Measurements from ENCODE around the gene GZMB. TPM values are rescaled to one million over a fixed set of nuclear protein-coding genes. Genes with fewer than 3 reads are reported as not detected.

The GZMB gene
- total RNA-seq, 1 experiment from 2014 or later = not detected

DNA sequence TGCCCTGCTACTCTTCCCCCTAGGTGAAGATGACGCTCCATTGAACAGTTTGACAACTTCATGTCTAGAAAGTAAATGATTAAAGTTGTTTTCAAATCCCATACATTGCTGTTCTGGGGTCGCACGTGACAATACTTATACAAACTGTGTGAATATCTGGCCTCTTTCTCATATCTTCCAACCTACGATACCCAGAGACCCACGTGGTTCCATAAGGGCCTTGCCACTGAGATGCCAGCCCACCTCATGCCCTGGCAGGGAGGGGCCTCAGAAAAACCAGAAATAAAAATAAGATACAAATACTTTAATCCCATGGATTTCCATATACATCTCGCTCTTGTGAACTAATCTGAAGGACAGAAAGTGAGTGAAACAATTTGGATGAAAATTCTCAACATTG lies 4.5 kb downstream of the GZMB start:
- Histone ChIP-seq H3K4me2 (ENCODE audit: low read depth, low read length, poor library complexity, severe bottlenecking) (no peak overlapping the region), H3K79me2 (ENCODE audit: low read length) (no peaks in the 10 kb centered on the region), H3K4me3 (ENCODE audit: low read length) (no peak overlapping the region), H3K9me2 (replicated peaks; ENCODE audit: insufficient read depth, low read length) (no peaks in the 10 kb centered on the region), H3K4me1 (ENCODE audit: low read length) (no peaks in the 10 kb centered on the region), H3K36me3 (ENCODE audit: insufficient read depth, low read length) (no peaks in the 10 kb centered on the region), H2AFZ (ENCODE audit: low read length) (no peak overlapping the region), H3K27ac (ENCODE audit: low read length) (no peak overlapping the region), H3K9me3 (ENCODE audit: low read length) (no peaks in the 10 kb centered on the region), H4K20me1 (ENCODE audit: insufficient read depth, low read depth, low read length) (no peaks in the 10 kb centered on the region), H3K27me3 (ENCODE audit: low read length) (no peaks in the 10 kb centered on the region), H3K9ac (ENCODE audit: low read length) (no peak overlapping the region)
- no peak for DNase-seq

- no peak overlapping the region for H3K4me3 ChIP-seq (ENCODE audit: low read length)
- H3K27me3 ChIP-seq (ENCODE audit: low read length) = no peaks in the 10 kb centered on the region
- no peaks in the 10 kb centered on the region for H4K20me1 ChIP-seq (ENCODE audit: insufficient read depth, low read depth, low read length)
- H3K4me2 ChIP-seq (ENCODE audit: low read depth, low read length, poor library complexity, severe bottlenecking) = no peak overlapping the region
- no peak overlapping the region for H3K9ac ChIP-seq (ENCODE audit: low read length)
- no peaks in the 10 kb centered on the region for H3K9me3 ChIP-seq (ENCODE audit: low read length)
- no peaks in the 10 kb centered on the region for H3K4me1 ChIP-seq (ENCODE audit: low read length)
- no peaks in the 10 kb centered on the region for H3K79me2 ChIP-seq (ENCODE audit: low read length)
- no peak for DNase-seq
- no peak overlapping the region for H2AFZ ChIP-seq (ENCODE audit: low read length)
- H3K27ac ChIP-seq (ENCODE audit: low read length) = no peak overlapping the region
- no peaks in the 10 kb centered on the region for H3K9me2 ChIP-seq (replicated peaks; ENCODE audit: insufficient read depth, low read length)
- H3K36me3 ChIP-seq (ENCODE audit: insufficient read depth, low read length) = no peaks in the 10 kb centered on the region
Observed at GRCh38 chr14:24613747-24614146, 20.2 kb downstream of the GZMB start.

DNA sequence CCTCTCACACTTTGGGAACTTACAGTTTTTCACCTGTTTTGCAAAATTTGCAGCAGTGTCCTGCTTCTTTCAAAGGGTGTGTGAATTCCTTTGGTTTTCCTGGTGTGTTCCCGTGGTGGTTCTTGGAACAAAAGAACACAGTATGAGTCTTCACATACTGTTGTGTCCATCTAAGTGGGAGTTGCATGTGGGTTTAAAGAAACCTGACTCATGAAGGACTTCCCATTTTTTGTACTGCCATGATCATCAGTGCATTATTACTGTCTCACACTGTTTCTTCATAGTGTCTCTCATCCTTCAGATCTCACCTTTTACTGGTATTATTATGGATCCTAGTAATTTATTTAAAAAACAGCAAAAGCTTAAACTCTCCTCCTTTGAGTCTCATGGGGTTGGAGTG lies 20.7 kb downstream of the GZMB start:
- Histone ChIP-seq H3K9me2 (replicated peaks; ENCODE audit: insufficient read depth, low read length) (no peaks in the 10 kb centered on the region), H3K27me3 (ENCODE audit: low read length) (no peaks in the 10 kb centered on the region), H3K27ac (ENCODE audit: low read length) (no peak overlapping the region), H3K4me2 (ENCODE audit: low read depth, low read length, poor library complexity, severe bottlenecking) (no peak overlapping the region), H3K36me3 (ENCODE audit: insufficient read depth, low read length) (no peaks in the 10 kb centered on the region), H4K20me1 (ENCODE audit: insufficient read depth, low read depth, low read length) (no peaks in the 10 kb centered on the region), H2AFZ (ENCODE audit: low read length) (no peak overlapping the region), H3K9ac (ENCODE audit: low read length) (no peak overlapping the region), H3K9me3 (ENCODE audit: low read length) (no peaks in the 10 kb centered on the region), H3K4me1 (ENCODE audit: low read length) (no peaks in the 10 kb centered on the region), H3K79me2 (ENCODE audit: low read length) (no peaks in the 10 kb centered on the region), H3K4me3 (ENCODE audit: low read length) (no peak overlapping the region)
- DNase-seq = no peak

GRCh38 chr14:24612196-24612595 lies 21.8 kb downstream of the GZMB start:
- Histone ChIP-seq H3K4me1 (ENCODE audit: low read length) (no peaks in the 10 kb centered on the region), H2AFZ (ENCODE audit: low read length) (no peak overlapping the region), H3K27ac (ENCODE audit: low read length) (no peak overlapping the region), H3K79me2 (ENCODE audit: low read length) (no peaks in the 10 kb centered on the region), H3K9me2 (replicated peaks; ENCODE audit: insufficient read depth, low read length) (no peaks in the 10 kb centered on the region), H3K9me3 (ENCODE audit: low read length) (no peaks in the 10 kb centered on the region), H3K36me3 (ENCODE audit: insufficient read depth, low read length) (no peaks in the 10 kb centered on the region), H3K9ac (ENCODE audit: low read length) (no peak overlapping the region), H3K4me2 (ENCODE audit: low read depth, low read length, poor library complexity, severe bottlenecking) (no peak overlapping the region), H3K27me3 (ENCODE audit: low read length) (no peaks in the 10 kb centered on the region), H4K20me1 (ENCODE audit: insufficient read depth, low read depth, low read length) (no peaks in the 10 kb centered on the region), H3K4me3 (ENCODE audit: low read length) (no peak overlapping the region)
- DNase-seq = no peak

DNA sequence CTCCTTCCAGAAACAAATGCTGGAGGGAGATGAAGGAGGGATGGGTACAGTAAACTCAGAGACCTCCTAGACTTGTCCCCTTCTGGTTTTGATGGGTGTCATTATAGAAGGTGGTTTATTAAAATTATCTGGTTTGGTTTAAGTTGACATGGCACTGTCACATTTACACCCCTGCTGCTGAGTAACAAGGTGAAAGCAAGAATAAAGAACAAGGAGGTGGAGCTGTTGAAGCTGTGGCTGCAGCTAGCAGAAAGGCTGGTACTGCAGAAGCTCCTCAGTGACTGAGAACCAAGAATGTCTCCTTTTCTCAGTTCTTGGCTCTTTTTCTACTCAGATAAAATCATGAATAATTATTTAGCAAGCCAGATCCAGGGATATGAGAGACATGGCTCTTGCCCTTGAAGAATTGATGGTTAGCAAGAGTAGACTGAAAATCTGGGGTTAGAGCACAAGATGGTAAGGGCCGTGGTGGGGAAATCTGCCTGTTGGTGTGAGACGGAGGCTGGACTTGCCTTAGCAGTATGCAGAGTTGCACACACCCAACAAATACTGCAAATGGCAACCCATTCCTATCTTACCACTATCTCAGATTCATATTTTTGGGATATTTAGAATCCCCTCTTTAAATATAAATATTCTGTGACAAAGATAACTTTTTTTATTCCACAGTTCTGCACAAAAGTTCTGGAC lies 24.2 kb downstream of the GZMB start, which contains the start of gene GZMH:
Gene GZMH, minus strand, starts transcription at position 31 of the 690 bp plus-strand sequence. CDS start 72 bp downstream, outside the sequence.
- Histone ChIP-seq H3K9ac (ENCODE audit: low read length) (no peak within 1 kb of the TSS), H3K4me2 (ENCODE audit: low read depth, low read length, poor library complexity, severe bottlenecking) (no peak within 1 kb of the TSS), H3K4me1 (ENCODE audit: low read length) (no peaks in the 10 kb centered on the region), H3K27ac (ENCODE audit: low read length) (no peak within 1 kb of the TSS), H3K79me2 (ENCODE audit: low read length) (no peaks in the 10 kb centered on the region), H3K36me3 (ENCODE audit: insufficient read depth, low read length) (no peaks in the 10 kb centered on the region), H2AFZ (ENCODE audit: low read length) (no peak within 1 kb of the TSS), H4K20me1 (ENCODE audit: insufficient read depth, low read depth, low read length) (no peaks in the 10 kb centered on the region), H3K27me3 (ENCODE audit: low read length) (no peaks in the 10 kb centered on the region), H3K9me3 (ENCODE audit: low read length) (no peaks in the 10 kb centered on the region), H3K4me3 (ENCODE audit: low read length) (no peak within 1 kb of the TSS), H3K9me2 (replicated peaks; ENCODE audit: insufficient read depth, low read length) (no peaks in the 10 kb centered on the region)
- no peak for DNase-seq

GRCh38 chr14:24607635-24608514 lies 26.1 kb downstream of the GZMB start:
- H3K4me3 ChIP-seq (ENCODE audit: low read length) = no peak overlapping the region

DNA sequence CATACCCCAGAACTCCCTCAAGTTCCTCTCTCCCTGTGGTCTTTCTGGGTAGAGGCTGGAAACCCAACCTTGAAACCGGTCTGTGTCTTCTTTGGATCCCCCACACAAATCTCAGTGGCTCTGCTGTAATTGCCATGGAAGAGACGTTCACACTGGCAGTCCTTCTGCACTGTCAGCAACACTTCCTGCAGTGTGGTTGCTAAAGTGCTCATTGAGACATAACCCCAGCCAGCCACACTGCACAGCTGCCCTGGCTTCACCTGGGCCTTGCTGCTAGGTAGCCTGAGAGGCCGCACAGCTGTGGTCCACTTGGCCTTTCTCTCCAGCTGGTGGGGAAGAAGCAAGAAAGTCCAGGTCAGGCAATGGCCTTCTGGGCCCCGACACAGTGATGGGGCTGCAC lies 26.9 kb downstream of the GZMB start:
- Histone ChIP-seq H3K27me3 (ENCODE audit: low read length) (no peaks in the 10 kb centered on the region), H2AFZ (ENCODE audit: low read length) (no peak overlapping the region), H3K4me1 (ENCODE audit: low read length) (no peaks in the 10 kb centered on the region), H3K9me2 (replicated peaks; ENCODE audit: insufficient read depth, low read length) (no peaks in the 10 kb centered on the region), H4K20me1 (ENCODE audit: insufficient read depth, low read depth, low read length) (no peaks in the 10 kb centered on the region), H3K4me3 (ENCODE audit: low read length) (no peak overlapping the region), H3K4me2 (ENCODE audit: low read depth, low read length, poor library complexity, severe bottlenecking) (no peak overlapping the region), H3K9me3 (ENCODE audit: low read length) (no peaks in the 10 kb centered on the region), H3K9ac (ENCODE audit: low read length) (no peak overlapping the region), H3K36me3 (ENCODE audit: insufficient read depth, low read length) (no peaks in the 10 kb centered on the region), H3K27ac (ENCODE audit: low read length) (no peak overlapping the region), H3K79me2 (ENCODE audit: low read length) (no peaks in the 10 kb centered on the region)
- DNase-seq = no peak

More at GRCh38 chr14:24607635-24608514, 26.1 kb downstream of the GZMB start:
- H3K9me3 ChIP-seq (ENCODE audit: low read length) = no peaks in the 10 kb centered on the region
- DNase-seq = no peak
- H3K9me2 ChIP-seq (replicated peaks; ENCODE audit: insufficient read depth, low read length) = no peaks in the 10 kb centered on the region
- H3K9ac ChIP-seq (ENCODE audit: low read length) = no peak overlapping the region
- no peak overlapping the region for H2AFZ ChIP-seq (ENCODE audit: low read length)
- no peaks in the 10 kb centered on the region for H3K4me1 ChIP-seq (ENCODE audit: low read length)
- H3K79me2 ChIP-seq (ENCODE audit: low read length) = no peaks in the 10 kb centered on the region
- no peak overlapping the region for H3K4me2 ChIP-seq (ENCODE audit: low read depth, low read length, poor library complexity, severe bottlenecking)
- H3K27ac ChIP-seq (ENCODE audit: low read length) = no peak overlapping the region
- no peaks in the 10 kb centered on the region for H3K27me3 ChIP-seq (ENCODE audit: low read length)
- H3K36me3 ChIP-seq (ENCODE audit: insufficient read depth, low read length) = no peaks in the 10 kb centered on the region
- H4K20me1 ChIP-seq (ENCODE audit: insufficient read depth, low read depth, low read length) = no peaks in the 10 kb centered on the region

- H3K27me3 ChIP-seq (ENCODE audit: low read length) = no peaks in the 10 kb centered on the region
- no peak for DNase-seq
- no peaks in the 10 kb centered on the region for H3K36me3 ChIP-seq (ENCODE audit: insufficient read depth, low read length)
- no peaks in the 10 kb centered on the region for H3K9me3 ChIP-seq (ENCODE audit: low read length)
- H3K27ac ChIP-seq (ENCODE audit: low read length) = no peak overlapping the region
- H3K4me2 ChIP-seq (ENCODE audit: low read depth, low read length, poor library complexity, severe bottlenecking) = no peak overlapping the region
- no peak overlapping the region for H3K9ac ChIP-seq (ENCODE audit: low read length)
- H4K20me1 ChIP-seq (ENCODE audit: insufficient read depth, low read depth, low read length) = no peaks in the 10 kb centered on the region
- no peak overlapping the region for H2AFZ ChIP-seq (ENCODE audit: low read length)
- H3K4me3 ChIP-seq (ENCODE audit: low read length) = no peak overlapping the region
- H3K4me1 ChIP-seq (ENCODE audit: low read length) = no peaks in the 10 kb centered on the region
- H3K79me2 ChIP-seq (ENCODE audit: low read length) = no peaks in the 10 kb centered on the region
- no peaks in the 10 kb centered on the region for H3K9me2 ChIP-seq (replicated peaks; ENCODE audit: insufficient read depth, low read length)
Observed at GRCh38 chr14:24606297-24606696, 27.7 kb downstream of the GZMB start.

Data from Karpas-422 (cell line).